HG03280 (cell line): ENCODE results near the gene KCNA3.
A peak's percentile ranks its signal among the peaks of the same experiment; 100 is the strongest.

Experiments used
- ATAC-seq: cut with Tn5 transposase; IDR thresholded peaks from one replicate; pipeline ENCODE4 v1.9.1; 2021; ENCODE audit warnings: mild to moderate bottlenecking, moderate library complexity; ENCODE audit not compliant: unreplicated experiment

Gene KCNA3

GRCh38 chr1:110639724-110640386 lies 34.9 kb downstream of the KCNA3 start:
- ATAC-seq = no peak

GRCh38 chr1:110638556-110638955 lies 36.2 kb downstream of the KCNA3 start:
- no peak for ATAC-seq

- ATAC-seq = no peak
Observed at GRCh38 chr1:110638058-110638457, 36.7 kb downstream of the KCNA3 start.

GRCh38 chr1:110637475-110637874 lies 37.3 kb downstream of the KCNA3 start:
- no peak for ATAC-seq

DNA sequence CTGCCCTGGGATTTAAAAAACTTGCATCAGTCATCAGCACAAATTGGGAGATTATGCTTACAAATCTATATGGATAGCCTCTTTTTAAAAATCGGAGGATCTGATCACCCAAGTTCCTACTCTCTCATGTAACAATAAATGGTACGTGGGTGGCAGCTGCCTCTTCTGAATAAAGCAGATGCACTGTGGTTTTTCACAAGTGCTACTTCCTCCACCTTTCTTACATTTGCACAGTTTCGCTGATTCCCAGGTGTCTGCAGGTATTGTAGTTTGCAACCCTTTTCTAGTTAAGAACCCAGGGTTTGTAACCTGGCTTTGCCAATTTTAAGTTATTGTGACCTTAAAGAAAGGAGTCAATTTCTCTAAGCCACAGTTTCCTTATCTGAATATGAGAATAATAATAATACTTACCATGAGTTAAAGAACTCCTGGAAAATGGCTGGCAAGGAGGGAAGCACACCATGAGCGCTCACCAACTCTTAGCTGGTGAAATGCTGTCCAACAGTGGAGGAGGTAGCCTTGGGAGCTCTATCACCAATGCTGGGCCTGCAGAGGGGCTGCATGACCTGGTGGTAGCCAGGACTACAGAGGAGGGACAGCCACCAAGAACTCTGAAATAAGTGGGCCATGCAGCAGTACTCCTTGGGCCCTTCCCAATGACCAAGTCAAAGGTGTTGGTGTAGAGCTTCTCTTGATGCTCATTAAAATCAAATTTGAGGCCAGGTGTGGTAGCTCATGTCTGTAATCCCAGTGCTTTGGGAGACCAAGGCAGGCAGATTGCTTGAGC lies 38.4 kb downstream of the KCNA3 start:
- ATAC-seq = no peak

DNA sequence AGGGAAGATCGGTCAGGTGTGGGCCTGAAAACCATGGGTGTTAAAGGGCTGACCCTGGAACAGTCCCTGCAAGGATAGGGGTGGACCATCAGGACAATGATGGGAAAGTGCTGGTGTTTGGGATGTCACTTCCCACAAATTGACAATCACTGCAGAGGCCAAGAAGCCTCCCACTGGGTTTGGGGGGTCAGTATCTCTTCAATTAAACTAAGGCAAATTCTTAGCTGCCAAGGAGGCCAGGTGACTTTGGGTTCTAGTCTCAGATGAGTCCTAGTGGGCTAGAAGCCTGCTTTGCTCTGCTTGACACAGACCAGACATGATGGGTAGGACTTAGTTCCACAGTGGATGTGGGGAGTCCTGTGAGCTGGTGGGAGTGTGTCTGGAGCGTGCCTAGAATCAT lies 39.3 kb downstream of the KCNA3 start:
- no peak for ATAC-seq

GRCh38 chr1:110634455-110635311 lies 40.1 kb downstream of the KCNA3 start:
- ATAC-seq = peak; percentile 65

DNA sequence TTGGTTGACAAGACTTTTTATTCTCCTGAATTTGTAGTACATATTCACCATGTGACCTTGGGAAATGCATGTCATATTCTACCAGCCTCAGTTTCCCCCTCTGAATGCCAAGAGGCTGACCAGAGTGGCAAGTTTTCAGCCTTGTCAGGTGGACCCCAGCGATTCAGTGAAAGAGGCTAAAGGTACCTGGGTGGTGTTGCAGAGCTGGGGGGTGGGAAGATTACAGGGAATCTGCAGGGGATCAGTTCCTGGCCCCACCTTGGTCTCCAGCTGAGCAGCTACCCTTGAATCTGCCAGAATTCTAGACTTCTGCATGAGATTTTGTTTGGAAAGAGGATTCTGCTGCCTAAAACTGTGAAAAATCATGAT lies 40.7 kb downstream of the KCNA3 start:
- no peak for ATAC-seq

- no peak for ATAC-seq
Observed at GRCh38 chr1:110633646-110634030, 41.1 kb downstream of the KCNA3 start.

GRCh38 chr1:110631836-110632620 lies 42.7 kb downstream of the KCNA3 start:
- no peak for ATAC-seq

GRCh38 chr1:110630839-110631663 lies 43.7 kb downstream of the KCNA3 start:
- ATAC-seq = peak; percentile 56

DNA sequence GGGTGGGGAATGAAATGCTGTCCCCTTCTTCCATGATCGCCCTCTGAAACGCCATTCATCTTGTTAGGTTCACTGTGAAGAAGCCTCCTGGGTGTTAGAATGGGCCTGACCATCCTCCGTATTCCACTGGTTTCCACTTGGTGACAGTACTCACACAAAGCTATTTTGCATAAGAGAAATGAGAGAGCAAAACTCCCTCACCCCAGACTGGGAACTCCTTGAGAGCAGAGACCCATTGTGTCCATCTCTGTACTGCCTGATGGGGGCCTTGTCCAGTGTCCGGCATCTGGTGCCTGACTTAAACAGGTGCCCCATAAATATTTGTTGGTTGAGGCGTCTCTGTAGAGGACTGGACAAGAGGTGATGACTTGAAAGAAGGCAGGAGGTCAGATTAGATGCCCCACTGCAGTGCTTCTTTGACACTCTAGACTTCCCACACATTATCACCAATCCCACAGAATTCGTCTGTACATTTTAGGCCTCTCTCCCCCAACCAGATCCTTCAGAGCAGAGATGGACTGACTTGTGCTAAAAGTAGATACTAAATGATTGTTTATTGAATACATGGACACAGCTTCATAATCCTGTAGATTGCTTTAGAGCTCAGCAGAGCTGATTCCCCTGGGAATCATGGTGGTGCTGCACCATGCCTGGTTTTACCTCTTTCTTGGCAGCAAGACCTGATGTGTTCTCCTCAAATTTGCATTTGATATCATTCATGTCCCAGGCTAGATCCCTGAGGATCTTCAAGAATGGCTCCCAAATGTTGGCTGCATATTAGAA lies 46.2 kb downstream of the KCNA3 start:
- no peak for ATAC-seq

- ATAC-seq = no peak
Observed at GRCh38 chr1:110627764-110628163, 47.0 kb downstream of the KCNA3 start.

- ATAC-seq = no peak
Observed at GRCh38 chr1:110626889-110627288, 47.9 kb downstream of the KCNA3 start.
